HepG2 (cell line): ENCODE measurements around the gene ZNF416. TPM values are rescaled to one million over a fixed set of nuclear protein-coding genes. Genes with fewer than 3 reads are reported as not detected.

Experiments
- ATAC-seq: fragments of 200-7000 bp; cut with Tn5 transposase; 3 replicates; pipeline ENCODE4 v1.9.1; 2020; ENCODE audit warnings: mild to moderate bottlenecking, moderate library complexity
- BruUV-seq: library from RNA; stranded (reverse); fragments of 400-500 nt; replicated peaks from 2 replicates; lab custom pipeline; 2021; lab: Mats Ljungman, UMichigan
- CTCF ChIA-PET: fragments of 300-600 bp; formaldehyde crosslinking; extraction: SDS; loops from one replicate; lab custom pipeline; 2021; ENCODE audit warnings: low total read pairs, inconsistent platforms, low intra/inter-chr PET ratio; lab: Yijun Ruan, JAX
- POLR2A ChIA-PET: fragments of 350-600 bp; sonication (Branson Sonifier 250); formaldehyde crosslinking; loops from one replicate; lab custom pipeline; 2020; ENCODE audit warnings: antibody characterized with exemption, inconsistent platforms; lab: Yijun Ruan, JAX
- DNase-seq: peaks from one replicate; pipeline ENCODE4 v3.0.0-alpha.2; 2015; ENCODE audit warnings: low spot score
- FAIRE-seq: peaks from 3 replicates; lab custom pipeline; 2011; peaks lifted over from hg19 to GRCh38; lab: Jason Lieb, UNC
- H2AFZ ChIP-seq: one replicate; pipeline ENCODE4 v1.6.1; 2011; ENCODE audit warnings: low read length, inconsistent platforms
- H3K27ac ChIP-seq: fragments of 300-600 bp; 3 replicates; pipeline ENCODE4 v1.8.0; 2011; ENCODE audit warnings: mixed run types, mild to moderate bottlenecking, mixed read lengths, low read length, inconsistent platforms; ENCODE audit not compliant: insufficient read depth; ENCODE audit errors: extremely low read length
- H3K27me3 ChIP-seq, 2 experiments: fragments of 200-600 bp in 1 of 2; 2 replicates in 1 of 2; 3 replicates in 1 of 2; pipeline versions ENCODE4 v1.6.0 to v1.8.0; 2011; ENCODE audit warnings: low read length in 2 of 2, mild to moderate bottlenecking in 2 of 2, moderate library complexity in 2 of 2, inconsistent platforms in 1 of 2; ENCODE audit not compliant: insufficient read depth in 2 of 2, control insufficient read depth in 1 of 2
- H3K36me3 ChIP-seq, 2 experiments: fragments of 200-600 bp in 1 of 2; replicated peaks in 1 of 2; 2 replicates in 1 of 2; 3 replicates in 1 of 2; pipeline versions ENCODE4 v1.5.1 to v1.8.0; 2011; ENCODE audit warnings: low read length in 2 of 2, inconsistent platforms in 1 of 2; ENCODE audit not compliant: insufficient read depth in 2 of 2, control insufficient read depth in 1 of 2
- H3K4me1 ChIP-seq: 2 replicates; pipeline ENCODE4 v1.5.1; 2012; ENCODE audit warnings: low read length, inconsistent platforms; ENCODE audit not compliant: insufficient read depth
- H3K4me2 ChIP-seq: 2 replicates; pipeline ENCODE4 v1.6.0; 2011; ENCODE audit warnings: low read depth, low read length, inconsistent platforms
- H3K4me3 ChIP-seq, 3 experiments: fragments of 200-600 bp in 1 of 3; sonication (generic), shearing (Covaris generic) in 1 of 3; replicated peaks in 1 of 3; 2 replicates each; pipeline ENCODE4 v1.5.1; 2011 to 2016; ENCODE audit warnings: low read length in 3 of 3, inconsistent platforms in 2 of 3, low read depth in 2 of 3, mild to moderate bottlenecking in 2 of 3, control low read depth in 1 of 3, mixed read lengths in 1 of 3; ENCODE audit not compliant: insufficient read depth in 1 of 3
- H3K79me2 ChIP-seq: one replicate; pipeline ENCODE4 v1.6.1; 2011; ENCODE audit warnings: low read length, inconsistent platforms; ENCODE audit not compliant: insufficient read depth
- H3K9ac ChIP-seq: 2 replicates; pipeline ENCODE4 v1.6.0; 2011; ENCODE audit warnings: mild to moderate bottlenecking, low read depth, low read length, inconsistent platforms; ENCODE audit not compliant: insufficient read depth
- H3K9me3 ChIP-seq: 2 replicates; pipeline ENCODE4 v1.5.1; 2012; ENCODE audit warnings: mild to moderate bottlenecking, low read length
- H4K20me1 ChIP-seq: 2 replicates; pipeline ENCODE4 v1.6.0; 2011; ENCODE audit warnings: inconsistent platforms, mild to moderate bottlenecking, low read length, moderate library complexity; ENCODE audit not compliant: insufficient read depth
- AHR ChIP-seq: IDR thresholded peaks from 2 replicates; pipeline ENCODE4 v1.6.1; 2018; ENCODE audit warnings: missing genetic modification reagents, missing compliant biosample characterization
- CBX1 ChIP-seq: IDR thresholded peaks from one replicate; pipeline ENCODE4 v1.6.1; 2016; ENCODE audit warnings: antibody characterized with exemption, low read depth
- CBX5 ChIP-seq: sonication (generic); formaldehyde crosslinking; IDR thresholded peaks from 2 replicates; pipeline ENCODE4 v1.4.0; 2020; ENCODE audit warnings: missing genetic modification reagents, borderline replicate concordance
- HOXA3 ChIP-seq: sonication (generic); formaldehyde crosslinking; IDR thresholded peaks from 2 replicates; pipeline ENCODE4 v1.5.0; 2020; ENCODE audit warnings: missing genetic modification reagents
- HOXD1 ChIP-seq: sonication (generic); formaldehyde crosslinking; IDR thresholded peaks from 2 replicates; pipeline ENCODE4 v1.5.0; 2020; ENCODE audit warnings: missing genetic modification reagents
- MEF2D ChIP-seq: sonication (generic); formaldehyde crosslinking; IDR thresholded peaks from 2 replicates; pipeline ENCODE4 v1.5.1; 2020; ENCODE audit warnings: mild to moderate bottlenecking, missing genetic modification reagents
- SMAD1 ChIP-seq: sonication (generic); formaldehyde crosslinking; IDR thresholded peaks from 2 replicates; pipeline ENCODE4 v1.4.0; 2020; ENCODE audit warnings: missing genetic modification reagents, low read depth, mild to moderate bottlenecking, borderline replicate concordance
- SP140L ChIP-seq: sonication (generic); formaldehyde crosslinking; IDR thresholded peaks from 2 replicates; pipeline ENCODE4 v1.4.0; 2020; ENCODE audit warnings: missing genetic modification reagents, borderline replicate concordance
- ZEB1 ChIP-seq: IDR thresholded peaks from 2 replicates; pipeline ENCODE4 v1.6.1; 2012; ENCODE audit warnings: mild to moderate bottlenecking, low read depth, inconsistent platforms; ENCODE audit not compliant: insufficient replicate concordance
- ZMYM2 ChIP-seq: sonication (generic); formaldehyde crosslinking; IDR thresholded peaks from 2 replicates; pipeline ENCODE4 v1.8.0; 2022; ENCODE audit warnings: mild to moderate bottlenecking, missing genetic modification reagents
- ZNF234 ChIP-seq: sonication (generic); formaldehyde crosslinking; conservative IDR thresholded peaks from 2 replicates; pipeline ENCODE4 v1.5.1; 2020; ENCODE audit warnings: mild to moderate bottlenecking, missing genetic modification reagents
- ZNF251 ChIP-seq: sonication (generic); formaldehyde crosslinking; IDR thresholded peaks from 2 replicates; pipeline ENCODE4 v1.9.0; 2021; ENCODE audit warnings: mild to moderate bottlenecking, missing genetic modification reagents
- ZNF30 ChIP-seq: sonication (generic); formaldehyde crosslinking; IDR thresholded peaks from 2 replicates; pipeline ENCODE4 v1.5.0; 2020; ENCODE audit warnings: mild to moderate bottlenecking, missing genetic modification reagents
- ZNF343 ChIP-seq: sonication (generic); formaldehyde crosslinking; IDR thresholded peaks from 2 replicates; pipeline ENCODE4 v1.4.0; 2020; ENCODE audit warnings: mild to moderate bottlenecking, missing genetic modification reagents
- ZNF546 ChIP-seq: sonication (generic); formaldehyde crosslinking; conservative IDR thresholded peaks from 2 replicates; pipeline ENCODE4 v1.8.1; 2023; ENCODE audit warnings: mild to moderate bottlenecking, missing genetic modification reagents
- ZNF616 ChIP-seq: sonication (generic); formaldehyde crosslinking; IDR thresholded peaks from 2 replicates; pipeline ENCODE4 v1.5.0; 2020; ENCODE audit warnings: low read depth, mild to moderate bottlenecking, missing genetic modification reagents
- WGBS: methylation state at CpG from one replicate; pipeline ENCODE4 v1.1.6; 2017; ENCODE audit warnings: low lambda C conversion rate; 5-methylcytosine and 5-hydroxymethylcytosine counted together
- in situ Hi-C: cut with HindIII; loops from 2 replicates; pipeline ENCODE4 v1.10.0; 2017; ENCODE audit warnings: low pct_unique_long_range_greater_than_20kb; ENCODE audit not compliant: extremely low pct_ligation_motif_present
- intact Hi-C: fragments of 100-400 bp; cut with micrococcal nuclease; formaldehyde crosslinking; loops from one replicate; pipeline ENCODE4 v1.10.0; 2022; ENCODE audit not compliant: unreplicated experiment
- polyA plus RNA-seq, 8 experiments: library from polyadenylated mRNA; depleted of rRNA in 3 of 8; stranded (reverse) in 7 of 8; unstranded in 1 of 8; fragments of >200 nt; fragmentation: Illumina TruSeq in 4 of 8; extraction: Trizol in 4 of 8; gene quantifications; 2 replicates each; pipeline versions ENCODE4 v1.2.1 to v1.2.3, GENCODE V29; 2011 to 2016; ENCODE audit warnings: low read depth in 4 of 8, missing spikeins in 1 of 8, mixed read lengths in 1 of 8; ENCODE audit not compliant: insufficient read depth in 1 of 8
- total RNA-seq, 5 experiments: library from RNA; depleted of rRNA; stranded (reverse); fragments of >200 nt; fragmentation: Illumina TruSeq; extraction: Trizol; gene quantifications; 2 replicates each; pipeline ENCODE4 v1.2.3, GENCODE V29; 2016; ENCODE audit warnings: low read depth in 1 of 5
- TF ChIP-seq, protein P1 (sequence below): sonication (generic); formaldehyde crosslinking; IDR thresholded peaks from 2 replicates; pipeline ENCODE4 v1.4.0; 2020; ENCODE audit warnings: low read depth, mild to moderate bottlenecking, missing genetic modification reagents
- TF ChIP-seq, protein P2 (sequence below): IDR thresholded peaks from 2 replicates; pipeline ENCODE4 v1.6.1; 2016; ENCODE audit warnings: low read depth, borderline replicate concordance
- TF ChIP-seq, protein P3 (sequence below): IDR thresholded peaks from 2 replicates; pipeline ENCODE4 v1.6.1; 2012; ENCODE audit warnings: low read depth, low read length, improper control_type of control experiment
- TF ChIP-seq, protein P4 (sequence below): sonication (generic); formaldehyde crosslinking; IDR thresholded peaks from 2 replicates; pipeline ENCODE4 v1.5.0; 2020; ENCODE audit warnings: missing genetic modification reagents, mild to moderate bottlenecking, borderline replicate concordance

Gene ZNF416
- total and polyA plus RNA-seq, 2 of the 13 experiments (the other 11 are each of a cell fraction or from before 2014, with no cell fraction given) = 1.5 to 5.3 TPM

DNA sequence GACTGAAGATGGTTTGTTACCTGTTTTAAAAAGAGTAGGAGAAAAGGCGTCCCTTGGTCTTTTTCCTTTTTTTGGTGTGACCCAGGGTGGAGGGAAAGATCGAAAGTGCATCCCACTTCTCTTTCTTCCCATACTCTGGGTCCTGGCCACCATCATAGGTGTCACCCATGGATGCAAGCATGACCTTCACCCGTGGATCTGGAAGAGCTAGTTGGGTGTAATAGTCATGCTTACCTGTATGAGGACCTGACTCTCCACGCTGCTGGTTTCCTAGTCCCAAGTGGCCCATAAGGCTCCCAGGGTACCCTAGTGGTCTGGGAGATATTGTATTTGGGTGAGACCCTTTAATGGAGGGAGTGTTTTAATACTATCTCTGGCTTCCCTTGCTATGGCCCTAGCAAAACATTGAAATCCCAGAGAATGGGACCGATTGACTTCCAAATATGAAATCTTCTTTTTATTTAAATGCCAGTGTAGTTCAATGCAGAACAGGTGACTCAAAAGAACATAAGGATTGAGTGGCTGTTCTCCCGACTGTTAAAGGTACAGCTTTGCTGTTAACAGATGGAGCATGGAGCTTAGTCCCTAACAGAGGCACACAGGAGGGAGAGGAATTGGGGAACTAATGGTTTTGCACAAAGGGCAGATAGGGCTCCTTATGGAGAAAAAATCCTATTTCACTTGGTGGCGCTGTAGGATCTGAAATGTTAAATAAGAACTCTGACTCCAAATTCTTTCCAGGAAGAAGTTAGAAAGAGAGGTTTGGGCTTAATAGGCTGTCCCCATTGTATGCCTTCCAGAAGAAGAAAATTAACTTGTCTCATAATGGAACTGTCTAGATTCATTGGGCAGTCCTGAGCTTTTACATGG is 12.1 kb downstream of the ZNF416 start:
- Histone ChIP-seq H3K36me3 (no peaks in the 10 kb centered on the region), H3K27ac (no peak overlapping the region), H3K4me3 (no peak overlapping the region), H3K79me2 (no peaks in the 10 kb centered on the region), H2AFZ (no peak overlapping the region), H3K4me2 (no peak overlapping the region), H3K27me3 (no peaks in the 10 kb centered on the region), H4K20me1 (no peaks in the 10 kb centered on the region), H3K9ac (no peak overlapping the region), H3K9me3 (peaks cover 99% of the 10 kb centered on the region), H3K4me1 (no peaks in the 10 kb centered on the region)
- CTCF ChIA-PET = no interaction called here
- POLR2A ChIA-PET = no interaction called here
- DNase-seq (no peak), ATAC-seq (no peak), FAIRE-seq (no peak)
- WGBS = 10% methylated on average over 7 of the region's 7 CpGs
- in situ Hi-C loops = no loop called here
- no TSS peak for BruUV-seq
- intact Hi-C loops = no loop called here
- TF ChIP-seq AHR (CRISPR knock-in tag) = no peak
- no peak for TF ChIP-seq ZNF234 (CRISPR knock-in tag)
- TF ChIP-seq ZMYM2 = 0 out of 2 replicates have a peak, but pooled peaks have one; percentile 26
- TF ChIP-seq, protein P1, sequence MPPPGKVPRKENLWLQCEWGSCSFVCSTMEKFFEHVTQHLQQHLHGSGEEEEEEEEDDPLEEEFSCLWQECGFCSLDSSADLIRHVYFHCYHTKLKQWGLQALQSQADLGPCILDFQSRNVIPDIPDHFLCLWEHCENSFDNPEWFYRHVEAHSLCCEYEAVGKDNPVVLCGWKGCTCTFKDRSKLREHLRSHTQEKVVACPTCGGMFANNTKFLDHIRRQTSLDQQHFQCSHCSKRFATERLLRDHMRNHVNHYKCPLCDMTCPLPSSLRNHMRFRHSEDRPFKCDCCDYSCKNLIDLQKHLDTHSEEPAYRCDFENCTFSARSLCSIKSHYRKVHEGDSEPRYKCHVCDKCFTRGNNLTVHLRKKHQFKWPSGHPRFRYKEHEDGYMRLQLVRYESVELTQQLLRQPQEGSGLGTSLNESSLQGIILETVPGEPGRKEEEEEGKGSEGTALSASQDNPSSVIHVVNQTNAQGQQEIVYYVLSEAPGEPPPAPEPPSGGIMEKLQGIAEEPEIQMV = no peak
- TF ChIP-seq HOXD1 (CRISPR knock-in tag) = no peak
- peak; percentile 100 for TF ChIP-seq ZNF616 (CRISPR knock-in tag)
- TF ChIP-seq SP140L = no peak
- no peak for TF ChIP-seq SMAD1 (CRISPR knock-in tag)
- TF ChIP-seq ZNF546 = no peak
- no peak for TF ChIP-seq HOXA3 (CRISPR knock-in tag)
- no peak for TF ChIP-seq ZNF30 (CRISPR knock-in tag)
- TF ChIP-seq MEF2D (CRISPR knock-in tag) = no peak
- no peak for TF ChIP-seq ZNF251
- TF ChIP-seq, protein P2, sequence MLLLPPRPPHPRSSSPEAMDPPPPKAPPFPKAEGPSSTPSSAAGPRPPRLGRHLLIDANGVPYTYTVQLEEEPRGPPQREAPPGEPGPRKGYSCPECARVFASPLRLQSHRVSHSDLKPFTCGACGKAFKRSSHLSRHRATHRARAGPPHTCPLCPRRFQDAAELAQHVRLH = no peak
- TF ChIP-seq CBX5 (CRISPR knock-in tag) = peak; percentile 95
- peak; percentile 79 for TF ChIP-seq CBX1
- no peak for TF ChIP-seq ZNF343 (CRISPR knock-in tag)
- TF ChIP-seq, protein P3, sequence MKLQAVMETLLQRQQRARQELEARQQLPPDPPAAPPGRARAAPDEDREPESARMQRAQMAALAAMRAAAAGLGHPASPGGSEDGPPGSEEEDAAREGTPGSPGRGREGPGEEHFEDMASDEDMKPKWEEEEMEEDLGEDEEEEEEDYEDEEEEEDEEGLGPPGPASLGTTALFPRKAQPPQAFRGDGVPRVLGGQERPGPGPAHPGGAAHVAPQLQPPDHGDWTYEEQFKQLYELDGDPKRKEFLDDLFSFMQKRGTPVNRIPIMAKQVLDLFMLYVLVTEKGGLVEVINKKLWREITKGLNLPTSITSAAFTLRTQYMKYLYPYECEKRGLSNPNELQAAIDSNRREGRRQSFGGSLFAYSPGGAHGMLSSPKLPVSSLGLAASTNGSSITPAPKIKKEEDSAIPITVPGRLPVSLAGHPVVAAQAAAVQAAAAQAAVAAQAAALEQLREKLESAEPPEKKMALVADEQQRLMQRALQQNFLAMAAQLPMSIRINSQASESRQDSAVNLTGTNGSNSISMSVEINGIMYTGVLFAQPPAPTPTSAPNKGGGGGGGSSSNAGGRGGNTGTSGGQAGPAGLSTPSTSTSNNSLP = no peak
- TF ChIP-seq, protein P4, sequence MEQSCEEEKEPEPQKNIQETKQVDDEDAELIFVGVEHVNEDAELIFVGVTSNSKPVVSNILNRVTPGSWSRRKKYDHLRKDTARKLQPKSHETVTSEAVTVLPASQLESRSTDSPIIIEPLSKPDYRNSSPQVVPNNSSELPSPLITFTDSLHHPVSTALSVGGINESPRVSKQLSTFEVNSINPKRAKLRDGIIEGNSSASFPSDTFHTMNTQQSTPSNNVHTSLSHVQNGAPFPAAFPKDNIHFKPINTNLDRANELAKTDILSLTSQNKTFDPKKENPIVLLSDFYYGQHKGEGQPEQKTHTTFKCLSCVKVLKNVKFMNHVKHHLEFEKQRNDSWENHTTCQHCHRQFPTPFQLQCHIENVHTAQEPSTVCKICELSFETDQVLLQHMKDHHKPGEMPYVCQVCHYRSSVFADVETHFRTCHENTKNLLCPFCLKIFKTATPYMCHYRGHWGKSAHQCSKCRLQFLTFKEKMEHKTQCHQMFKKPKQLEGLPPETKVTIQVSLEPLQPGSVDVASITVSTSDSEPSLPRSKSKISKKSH (CRISPR knock-in tag) = 0 out of 2 replicates have a peak, but pooled peaks have one; percentile 27
- TF ChIP-seq ZEB1 = no peak
